GM19193 (cell line): ENCODE measurements around the gene PIK3AP1.

Experiments
- POLR2A ChIP-seq: IDR thresholded peaks from 4 replicates; pipeline ENCODE4 v1.6.1; 2011; ENCODE audit not compliant: insufficient read depth, insufficient read length; ENCODE audit errors: extremely low read depth

PIK3AP1 gene

DNA sequence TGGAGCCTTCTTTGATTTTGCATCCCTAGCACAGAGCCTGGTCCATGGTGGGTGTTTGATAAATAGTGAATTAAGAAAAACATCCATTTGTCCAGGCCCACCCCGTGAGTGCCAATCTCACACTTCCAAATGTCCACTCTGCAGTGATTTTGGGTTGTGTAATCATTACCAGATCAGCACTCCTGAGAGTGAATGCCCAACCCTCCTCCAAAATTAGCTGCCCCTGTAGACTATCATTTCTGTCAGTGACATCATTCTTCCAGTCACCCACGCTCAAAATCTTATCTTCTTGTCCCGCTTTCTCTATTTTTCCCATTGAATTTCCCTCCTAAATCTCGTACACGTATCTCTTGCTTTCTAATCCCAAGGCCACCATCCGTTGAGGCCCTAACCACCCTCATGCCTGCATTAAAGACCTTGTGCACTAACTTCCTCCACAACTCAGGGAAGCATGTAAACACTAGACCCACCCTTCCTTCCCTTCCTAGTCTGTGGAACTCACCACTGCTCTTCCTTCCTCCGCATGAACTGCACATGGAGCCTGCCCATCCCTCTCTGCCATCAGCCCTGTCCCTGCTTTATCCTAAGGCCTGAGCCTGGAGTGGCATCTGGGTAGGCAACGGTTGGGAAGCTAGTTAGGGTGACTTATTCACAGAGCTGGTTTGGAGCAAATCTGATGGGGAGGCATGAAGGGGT is 32.8 kb downstream of the PIK3AP1 start:
- no peak for TF ChIP-seq POLR2A

DNA sequence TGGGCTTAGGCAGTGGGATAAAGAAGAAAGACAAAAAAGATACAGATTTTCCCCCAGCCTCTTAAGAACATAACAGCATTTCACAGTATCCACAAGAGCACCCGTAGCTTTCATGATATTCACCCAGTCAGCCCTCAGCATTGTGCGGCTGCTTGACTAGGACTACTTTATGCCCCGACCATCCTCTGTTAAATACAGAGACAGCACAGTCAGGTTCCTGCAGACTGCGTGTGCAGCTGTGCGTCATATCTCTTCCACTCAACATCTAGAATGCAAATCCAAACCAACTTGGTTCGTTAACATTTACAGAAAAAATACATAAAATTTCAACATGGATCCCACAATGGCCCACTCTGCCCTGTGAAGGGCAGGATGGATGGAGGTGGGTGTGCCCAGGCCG is 33.8 kb downstream of the PIK3AP1 start:
- no peak for TF ChIP-seq POLR2A

DNA sequence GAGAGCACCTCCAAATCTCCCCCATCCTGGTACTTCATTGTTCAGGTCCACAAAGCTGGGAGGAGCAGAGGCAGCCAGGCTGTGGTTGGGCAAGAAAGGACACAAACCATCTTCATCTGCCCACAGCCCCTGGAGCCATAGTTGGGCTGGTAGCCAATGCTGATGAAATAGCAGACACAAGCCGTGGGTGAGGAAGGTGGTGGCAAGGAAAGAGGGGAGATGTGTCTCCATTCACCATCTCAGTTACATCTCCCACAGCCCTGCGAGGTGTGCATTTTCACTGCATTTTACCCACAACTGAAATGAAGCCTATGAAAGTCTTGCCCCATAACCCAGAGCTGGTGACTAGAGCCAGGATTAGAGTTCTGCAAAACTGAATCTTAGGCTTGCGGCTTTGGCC is 35.0 kb downstream of the PIK3AP1 start:
- no peak for TF ChIP-seq POLR2A

DNA sequence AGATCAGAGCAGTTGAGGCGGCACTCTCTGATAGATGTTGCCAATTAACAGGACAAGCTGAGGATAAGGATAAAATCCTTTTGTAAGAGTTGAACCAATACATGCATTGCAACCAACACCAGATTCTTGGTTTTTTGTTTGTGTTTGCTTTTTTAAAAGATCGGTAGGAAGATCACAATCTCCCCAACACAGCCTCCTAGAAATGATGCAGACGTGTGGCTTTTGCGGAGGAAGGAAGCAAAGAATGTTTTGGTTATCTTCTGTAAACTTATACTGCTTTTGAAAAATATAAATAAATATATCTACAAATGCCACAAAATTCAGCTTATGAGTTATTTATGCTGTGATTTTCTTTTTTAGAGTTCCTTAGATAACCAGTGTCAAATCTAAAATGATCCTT is 35.5 kb downstream of the PIK3AP1 start:
- TF ChIP-seq POLR2A: no peak

DNA sequence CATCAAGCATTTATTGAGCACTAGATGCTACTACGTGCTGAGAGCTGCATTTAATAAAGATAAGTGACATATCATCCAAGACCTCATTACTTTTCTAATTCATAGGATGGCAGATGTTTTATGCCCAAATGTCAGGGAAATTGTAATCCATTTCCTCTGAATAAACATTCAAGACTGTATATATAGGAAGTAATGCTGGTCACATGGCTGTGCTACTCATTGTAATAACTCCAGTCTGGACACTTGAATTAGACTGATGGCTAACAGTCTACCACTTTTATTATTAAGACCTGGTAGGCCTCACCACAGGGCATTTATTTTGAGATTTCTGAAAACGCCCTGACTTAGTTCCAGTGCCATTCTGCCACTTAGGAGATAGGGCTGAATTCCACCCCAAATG is 36.6 kb downstream of the PIK3AP1 start:
- no peak for TF ChIP-seq POLR2A

DNA sequence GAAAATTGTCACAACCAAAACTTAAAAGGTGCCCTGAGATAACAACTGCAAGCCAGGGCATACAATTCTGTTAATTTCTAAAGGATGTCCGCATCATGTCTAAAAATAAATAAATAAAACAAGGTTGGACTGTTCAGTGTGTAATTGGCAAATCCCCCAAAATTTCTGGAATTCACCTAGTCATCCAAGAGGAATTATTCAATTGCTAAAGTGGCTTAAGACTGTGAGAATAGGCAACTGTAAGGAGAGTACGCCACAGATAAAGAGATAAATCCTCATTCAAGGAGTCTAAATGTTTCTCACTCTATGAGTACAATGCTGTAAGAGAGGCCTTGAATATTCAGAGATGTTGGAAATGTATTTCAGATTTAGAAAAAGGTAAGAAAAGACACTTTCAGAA is 37.2 kb downstream of the PIK3AP1 start:
- TF ChIP-seq POLR2A: no peak

DNA sequence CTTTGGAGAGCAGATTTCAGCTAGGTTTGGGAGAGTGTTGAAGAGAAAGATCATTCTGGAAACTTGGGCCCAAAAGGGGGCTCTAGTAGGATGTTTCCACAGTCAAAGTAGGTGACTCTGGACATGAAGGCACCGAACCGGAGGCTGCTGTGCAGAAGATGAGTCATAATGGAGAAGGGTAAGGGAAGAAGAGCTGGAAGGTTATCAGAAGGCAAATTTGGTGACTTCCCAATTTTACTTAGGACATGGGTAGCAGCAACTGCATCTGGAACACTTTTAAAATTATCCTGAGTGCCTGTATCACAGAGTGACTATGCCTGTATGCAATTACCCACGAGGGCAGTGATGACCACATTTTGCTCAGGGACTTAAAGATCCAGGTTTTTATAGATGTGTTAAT is 38.8 kb downstream of the PIK3AP1 start:
- no peak for TF ChIP-seq POLR2A

DNA sequence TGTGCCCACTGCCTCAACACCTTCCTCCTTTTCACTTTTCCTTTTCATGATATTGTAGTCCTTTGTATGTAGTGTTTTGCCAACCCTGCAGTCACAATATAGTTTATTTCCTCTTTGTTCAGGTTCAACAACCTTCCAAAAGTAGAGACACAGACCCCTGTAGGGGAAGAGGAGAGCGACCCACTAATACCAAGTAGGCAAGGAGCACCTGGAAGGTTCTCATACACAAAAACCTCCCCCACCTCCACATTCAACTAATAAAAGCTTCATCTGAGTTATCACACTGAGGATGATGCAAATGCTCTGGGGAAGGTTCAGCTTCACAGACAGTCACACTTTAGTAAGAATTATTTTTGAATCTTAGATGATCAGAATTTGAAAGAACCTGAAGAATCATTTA is 41.6 kb downstream of the PIK3AP1 start:
- TF ChIP-seq POLR2A: no peak

DNA sequence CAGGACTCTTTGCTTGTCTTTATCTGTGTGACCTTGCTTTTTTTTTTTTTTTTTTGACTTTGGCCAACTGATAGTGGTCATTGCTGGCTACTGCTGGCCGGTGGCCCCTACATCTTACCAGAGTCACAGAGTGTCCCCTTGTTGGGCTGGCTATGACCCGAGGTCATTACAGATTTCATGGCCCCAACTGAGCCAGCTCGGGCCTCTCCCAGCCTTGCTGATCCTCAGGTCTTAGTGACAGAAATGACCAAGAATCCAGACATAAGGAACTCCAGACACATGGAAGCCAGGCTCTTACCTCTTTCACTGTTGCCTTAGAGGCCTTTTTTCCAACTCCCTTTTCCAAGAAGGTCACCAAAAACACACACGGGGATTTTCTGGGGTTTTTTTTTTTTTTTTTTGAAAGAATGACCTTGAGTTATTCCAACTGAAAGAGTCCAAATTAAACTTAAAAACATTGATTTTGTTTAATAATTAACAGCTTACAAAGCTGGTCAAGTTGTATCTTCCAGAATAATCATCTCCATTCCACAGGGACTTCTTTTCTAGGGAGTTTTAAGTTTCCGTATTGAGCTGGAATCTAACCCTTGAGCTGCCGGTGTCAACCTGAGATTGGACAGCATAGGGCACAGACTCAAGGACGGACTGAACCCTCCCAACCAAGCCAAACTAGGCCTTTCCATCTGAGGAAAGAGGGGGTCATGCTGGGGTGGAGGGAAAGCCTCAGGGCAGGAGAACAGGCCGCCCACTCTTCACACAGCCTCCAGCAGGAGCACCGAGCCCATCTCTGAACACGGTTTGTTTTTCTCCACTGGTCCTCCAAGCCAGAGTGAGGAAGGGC is 43.8 kb downstream of the PIK3AP1 start:
- TF ChIP-seq POLR2A: no peak

DNA sequence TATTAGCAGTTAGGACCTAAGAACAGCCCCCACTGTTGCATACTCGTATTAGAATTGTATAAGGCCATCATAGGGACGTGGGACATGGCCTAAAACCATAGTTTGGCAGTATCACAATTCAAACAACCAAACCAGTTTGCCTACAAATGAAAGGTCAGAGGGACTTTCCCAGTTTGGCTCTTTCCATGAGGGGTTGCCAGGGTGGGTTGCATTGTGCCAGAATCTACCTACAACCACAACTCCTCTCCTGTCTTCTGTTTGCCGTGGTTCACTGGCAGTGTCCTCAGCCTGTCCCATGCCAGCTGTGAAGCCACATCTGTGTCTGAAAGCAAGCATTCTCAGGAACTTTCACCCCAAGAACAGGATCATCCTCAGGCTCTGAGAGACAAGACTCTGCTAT is 44.5 kb downstream of the PIK3AP1 start:
- TF ChIP-seq POLR2A: no peak

DNA sequence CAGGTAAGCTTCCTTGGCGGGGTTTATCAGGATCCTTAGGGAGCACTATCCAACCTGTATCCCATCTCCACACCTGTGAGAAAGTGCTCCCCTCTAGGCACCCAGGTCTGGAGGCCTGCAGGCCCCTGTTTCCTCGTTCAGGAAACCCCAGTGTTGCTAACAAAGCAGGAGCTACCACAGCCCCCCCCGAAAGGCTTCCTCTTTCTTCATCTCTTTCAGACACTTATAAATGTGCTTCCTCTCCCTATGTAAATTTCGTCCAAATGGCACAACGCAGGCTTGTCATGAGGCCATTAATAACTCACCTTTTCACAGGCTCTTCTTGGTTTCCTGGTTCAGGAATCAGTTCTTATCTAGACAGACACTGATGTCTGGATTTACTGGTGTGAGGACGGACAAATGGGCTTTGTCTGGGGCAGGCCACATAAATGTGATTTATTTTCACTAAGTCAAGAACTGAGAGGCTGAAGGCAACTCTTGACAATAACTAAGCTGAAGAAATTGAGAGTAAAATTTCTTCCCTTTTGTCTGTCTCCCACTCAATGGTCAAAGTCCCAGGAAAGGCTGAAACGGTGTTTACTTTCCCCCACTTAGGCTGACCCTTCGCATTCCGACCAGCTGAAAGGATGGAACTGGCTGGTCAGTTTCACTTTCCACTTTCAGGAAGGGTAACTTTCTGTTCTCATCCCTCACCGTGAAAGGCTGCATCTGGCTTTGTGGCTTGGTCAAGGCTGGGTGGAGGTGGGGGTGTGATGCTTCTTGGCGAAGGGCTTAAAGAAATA is 46.8 kb downstream of the PIK3AP1 start:
- no peak for TF ChIP-seq POLR2A

DNA sequence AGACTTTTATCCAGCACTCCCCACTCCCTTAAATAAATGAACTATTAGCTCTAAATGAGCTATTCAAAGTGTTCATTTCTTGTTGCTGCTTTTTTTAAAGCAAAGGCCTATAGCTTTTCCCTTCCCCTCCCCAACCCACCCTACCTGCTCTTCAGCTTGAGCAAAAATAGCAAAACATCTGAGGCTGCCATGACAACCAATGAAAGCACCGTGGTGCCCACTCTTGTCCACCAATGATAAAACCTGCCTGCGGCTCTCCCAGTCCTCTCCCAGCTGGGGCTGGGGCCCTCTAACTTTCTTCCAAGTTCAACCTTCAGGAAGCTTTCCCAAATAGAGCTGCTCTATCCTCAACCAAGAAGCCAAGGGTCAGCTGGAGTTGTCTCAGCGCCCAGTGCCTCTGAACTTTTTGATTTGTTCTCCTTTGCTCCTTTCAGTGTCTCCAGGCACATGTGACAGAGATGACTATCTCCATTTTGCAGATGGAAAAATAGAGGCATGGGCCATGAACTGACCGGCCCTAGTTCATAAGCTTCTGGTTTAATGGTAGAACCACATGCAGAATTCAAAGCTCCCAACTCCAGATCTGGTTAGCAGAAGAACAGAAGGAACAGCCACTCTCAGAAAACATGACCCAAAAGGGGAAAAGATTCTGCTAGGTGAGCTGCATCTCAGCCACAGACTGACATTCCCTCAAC is 47.7 kb downstream of the PIK3AP1 start:
- TF ChIP-seq POLR2A: no peak

DNA sequence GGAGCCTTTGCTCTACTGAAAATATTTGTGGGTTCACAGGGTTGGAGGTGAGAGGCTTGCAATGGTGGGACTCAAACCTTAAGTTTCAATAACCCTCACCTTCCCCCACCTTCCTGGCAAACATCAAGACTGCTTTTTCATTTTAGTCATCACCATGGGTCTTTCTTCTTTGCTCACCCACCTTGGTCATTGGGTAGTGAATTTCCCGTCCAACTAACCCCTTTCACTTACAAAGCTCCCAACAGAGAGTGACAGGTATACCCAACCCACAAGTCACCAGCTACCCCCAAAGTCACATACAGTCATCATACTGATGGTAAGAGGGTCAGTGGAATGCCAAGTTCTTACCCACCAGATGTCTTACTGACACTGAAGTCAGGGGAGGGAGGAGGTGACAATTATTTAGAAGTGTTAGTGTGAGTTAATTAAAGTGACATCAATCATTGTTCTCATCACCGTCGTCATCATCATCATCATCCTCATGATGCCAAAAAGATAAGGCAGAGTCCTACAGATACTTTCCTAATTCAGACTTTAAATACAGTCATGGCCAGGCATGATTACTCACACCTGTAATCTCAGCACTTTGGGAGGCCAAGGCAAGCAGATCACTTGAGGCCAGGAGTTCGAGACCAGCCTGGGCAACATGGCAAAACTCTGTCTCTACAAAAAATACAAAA is 49.0 kb downstream of the PIK3AP1 start:
- no peak for TF ChIP-seq POLR2A

DNA sequence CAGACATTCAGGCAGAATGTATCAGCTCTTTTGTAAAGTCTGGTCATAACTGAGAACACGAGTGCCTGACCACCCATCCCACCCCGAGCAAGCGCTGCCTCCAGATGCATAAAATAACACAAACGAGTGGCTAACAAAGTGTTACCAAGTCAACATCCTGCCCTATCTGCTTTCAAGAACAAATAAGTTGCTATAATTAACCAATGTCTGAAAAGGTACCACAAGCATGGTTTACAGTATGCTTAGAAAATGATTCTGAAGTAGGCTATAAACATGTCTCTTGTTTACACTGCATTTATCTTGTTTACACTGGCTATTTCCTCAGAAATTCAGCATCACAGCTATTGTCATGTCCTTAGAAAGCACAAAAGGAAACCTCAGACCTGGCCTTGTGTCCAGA is 49.5 kb downstream of the PIK3AP1 start:
- TF ChIP-seq POLR2A: no peak
